GM18511 (cell line): ENCODE data around the gene STK32C.
"Not testable (repeated sequence)": the region's sequence is repeated elsewhere in the genome, so short reads cannot be mapped to it uniquely, and the experiment has no call there.

Experiments
- ATAC-seq: cut with Tn5 transposase; IDR thresholded peaks from one replicate; pipeline ENCODE4 v1.9.1; 2021; ENCODE audit warnings: mild to moderate bottlenecking, moderate library complexity; ENCODE audit not compliant: unreplicated experiment

Gene STK32C

GRCh38 chr10:132270256-132270655 is 37.5 kb downstream of the STK32C start:
- ATAC-seq: no peak

DNA sequence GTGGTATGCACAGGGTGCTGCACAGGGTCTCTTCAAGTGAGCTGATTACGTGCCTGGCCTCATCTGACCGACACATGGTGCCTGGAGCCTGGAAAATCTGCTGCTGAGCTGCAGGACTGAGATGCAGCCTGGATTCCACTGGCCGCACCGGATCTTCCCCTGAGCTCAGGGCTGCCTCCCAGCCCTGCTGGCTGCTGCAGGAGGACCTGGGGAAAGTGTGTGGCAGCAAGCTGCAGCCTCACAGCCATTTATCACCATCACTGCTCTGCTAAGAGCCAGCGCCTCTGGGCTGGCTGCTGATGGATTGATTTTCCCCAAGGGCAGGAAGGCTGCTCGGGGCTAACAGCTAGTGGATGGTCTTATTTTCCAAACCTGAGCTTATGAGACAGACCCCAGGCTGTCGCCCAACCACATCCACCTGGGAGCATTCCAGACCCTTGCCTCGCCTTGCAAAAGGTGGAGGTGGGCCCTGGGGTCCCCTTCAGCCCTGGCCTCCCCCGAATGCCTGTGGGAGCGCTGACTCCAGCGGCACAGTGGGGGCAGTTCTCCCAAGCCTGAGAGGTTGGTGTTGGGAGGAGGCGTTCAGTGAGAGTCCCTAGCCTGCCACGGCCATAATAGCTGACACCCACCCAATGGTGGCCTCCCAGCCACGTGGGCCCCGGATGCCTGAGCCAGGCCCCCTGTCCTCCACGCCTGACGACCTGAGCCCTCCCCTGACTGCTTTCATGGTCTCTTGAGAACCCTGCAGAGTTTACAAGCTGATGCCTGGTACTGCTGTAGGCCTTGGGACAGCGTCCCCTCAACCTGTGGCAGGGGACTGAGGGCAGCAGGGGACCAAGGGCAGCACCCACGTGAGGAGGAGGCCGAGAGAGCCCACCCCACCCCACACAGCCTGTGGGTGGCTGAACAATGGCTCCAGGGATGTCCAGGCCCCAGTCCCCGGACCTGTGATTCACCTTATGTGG is 38.2 kb downstream of the STK32C start:
- ATAC-seq: no peak

- not testable (repeated sequence) for ATAC-seq
Measured at GRCh38 chr10:132267916-132268315, 39.8 kb downstream of the STK32C start.

DNA sequence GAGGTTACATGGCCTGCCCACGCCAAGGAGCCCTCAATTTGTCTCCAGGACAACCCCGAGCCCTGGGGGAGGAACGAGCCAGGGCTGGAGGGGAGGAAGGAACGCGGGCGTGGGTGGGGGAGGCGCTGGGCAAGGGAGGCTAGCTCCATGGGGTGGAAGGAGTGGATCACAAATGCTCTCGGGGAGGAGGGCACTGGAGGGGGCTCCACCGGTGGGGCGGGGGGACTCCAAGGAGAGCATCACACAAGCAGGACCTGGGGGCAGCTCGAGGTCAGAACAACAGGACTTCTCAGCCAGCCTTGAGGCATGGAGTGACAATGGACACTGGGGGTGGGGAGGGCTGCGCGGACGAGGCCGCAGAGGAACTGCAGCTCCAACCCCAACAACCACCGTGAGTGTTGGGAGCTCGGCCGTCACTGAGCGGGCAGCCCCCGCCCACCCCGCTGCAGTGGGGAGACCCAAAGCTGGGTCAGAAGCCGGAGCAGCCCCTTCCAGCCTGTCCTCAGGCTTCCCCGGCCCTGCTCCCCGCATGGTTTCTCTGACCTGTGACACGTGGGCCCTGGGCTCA is 41.1 kb downstream of the STK32C start:
- no peak for ATAC-seq

DNA sequence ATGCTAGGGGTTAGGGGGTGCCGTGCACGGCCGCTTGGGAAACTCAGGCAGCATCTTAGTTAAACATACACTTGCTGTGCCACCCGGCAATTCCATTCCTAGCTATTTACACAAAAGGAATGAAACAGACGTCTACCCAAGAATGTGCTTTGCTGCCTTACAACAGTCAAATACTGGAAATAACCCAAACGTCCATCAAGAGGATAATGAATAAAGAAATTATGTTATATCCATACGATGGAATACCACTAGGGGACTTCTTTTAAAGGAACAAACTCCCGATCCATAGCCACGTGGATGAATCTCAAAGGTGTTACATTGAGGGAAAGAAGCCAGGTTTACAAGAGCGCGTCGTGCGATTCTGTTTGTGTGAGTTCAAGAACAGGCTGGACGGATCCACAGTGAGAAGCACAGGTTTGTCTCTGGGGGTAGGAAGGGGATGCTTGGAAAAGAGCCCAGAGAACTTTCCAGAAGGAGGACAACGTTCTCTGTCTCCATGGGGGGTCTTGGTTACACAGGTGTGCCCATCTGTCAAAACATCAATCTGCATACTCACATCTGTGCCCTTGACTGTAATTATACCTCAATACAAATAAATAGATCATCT is 41.8 kb downstream of the STK32C start:
- ATAC-seq: no peak

- no peak for ATAC-seq
Measured at GRCh38 chr10:132264966-132265889, 42.5 kb downstream of the STK32C start.

DNA sequence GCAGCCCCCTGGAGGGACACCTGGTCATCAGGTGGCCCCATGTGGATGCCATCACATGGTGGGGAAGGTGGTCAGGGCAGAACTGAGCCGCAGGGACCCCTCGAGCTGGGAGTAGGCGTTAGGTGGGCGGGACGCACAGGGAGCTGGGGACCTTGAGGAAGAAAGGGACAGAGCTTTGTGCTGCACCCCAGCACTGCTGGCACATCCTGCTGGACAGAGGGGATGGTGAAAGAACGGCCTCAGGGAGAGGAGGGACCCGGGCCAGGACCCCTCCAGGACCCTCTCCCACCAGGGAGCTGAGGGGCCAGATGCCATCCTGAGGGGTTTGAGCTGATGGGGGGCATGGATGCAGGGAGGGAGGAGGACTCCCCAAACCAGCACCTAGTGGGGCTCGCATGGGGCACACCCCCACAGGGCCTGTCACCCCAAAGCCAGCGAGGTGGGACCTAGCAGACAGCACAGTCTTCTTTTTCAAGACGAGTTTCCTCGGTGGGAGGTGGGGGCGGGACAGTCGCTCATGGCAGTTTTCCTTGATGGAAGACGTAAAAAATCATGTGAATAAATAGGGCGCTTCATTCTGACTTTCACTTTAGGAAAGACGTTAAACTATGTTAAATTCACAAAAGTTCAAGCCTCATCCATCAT is 43.3 kb downstream of the STK32C start:
- ATAC-seq: no peak

- no peak for ATAC-seq
Measured at GRCh38 chr10:132263866-132264265, 43.9 kb downstream of the STK32C start.

DNA sequence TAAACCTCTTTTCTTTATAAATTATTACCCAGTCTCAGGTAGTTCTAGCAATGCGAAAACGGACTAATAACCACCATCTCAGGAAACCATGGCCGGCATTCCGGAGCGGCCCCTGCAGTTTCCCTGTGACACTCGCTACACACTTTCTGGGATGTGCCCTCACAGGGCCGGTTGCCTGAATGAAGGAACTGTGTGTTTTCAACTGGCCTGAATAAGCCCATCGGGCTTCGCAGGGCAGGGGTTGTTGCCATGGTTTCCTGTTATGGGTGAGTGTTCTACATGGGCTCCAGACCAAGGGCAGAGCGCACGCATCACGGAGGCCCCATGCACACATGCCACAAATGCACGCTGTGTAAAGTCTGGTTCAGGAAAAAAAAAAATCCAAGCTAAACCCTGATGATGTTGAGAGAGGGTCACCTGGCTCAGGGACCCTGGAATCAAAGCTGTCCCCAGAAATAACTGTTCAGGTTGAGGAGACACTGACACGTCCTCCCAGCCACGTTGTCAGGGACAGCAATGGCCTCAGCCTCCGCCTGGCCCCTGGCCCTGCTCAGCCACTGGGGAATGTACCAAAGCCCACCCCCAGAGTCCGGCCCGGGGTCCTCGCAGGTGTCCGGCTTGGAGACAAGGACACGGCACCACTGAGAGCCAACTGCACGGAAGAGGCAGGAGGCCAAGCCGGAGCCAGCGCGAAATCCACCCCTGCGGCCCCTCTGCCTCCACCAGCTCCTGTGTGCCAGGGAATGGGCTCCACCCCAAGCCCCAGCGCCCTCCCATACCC is 47.9 kb downstream of the STK32C start:
- no peak for ATAC-seq

- ATAC-seq: no peak
Measured at GRCh38 chr10:132258423-132258822, 49.3 kb downstream of the STK32C start.

DNA sequence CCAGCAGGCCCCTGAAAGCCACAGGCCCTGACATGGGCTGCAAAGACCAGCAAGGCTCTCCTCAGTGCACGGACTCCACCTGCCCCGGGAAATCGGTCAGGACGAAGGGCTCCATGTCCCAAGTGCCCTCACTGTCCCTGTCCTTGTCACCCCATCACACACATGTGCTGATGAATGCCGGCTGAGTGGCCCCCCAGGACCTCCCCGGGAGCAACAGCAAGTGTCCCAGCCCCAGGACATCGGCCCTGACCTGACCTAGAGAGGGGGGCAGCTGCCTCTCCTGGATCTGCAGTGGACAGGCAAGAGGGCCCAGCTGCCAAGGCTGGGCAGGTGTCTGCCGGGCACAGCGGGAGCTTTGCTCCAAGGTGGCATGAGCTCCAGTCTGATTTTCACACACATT is 49.8 kb downstream of the STK32C start:
- no peak for ATAC-seq

GRCh38 chr10:132257271-132257670 is 50.5 kb downstream of the STK32C start:
- no peak for ATAC-seq

GRCh38 chr10:132256866-132257265 is 50.9 kb downstream of the STK32C start:
- ATAC-seq: no peak

DNA sequence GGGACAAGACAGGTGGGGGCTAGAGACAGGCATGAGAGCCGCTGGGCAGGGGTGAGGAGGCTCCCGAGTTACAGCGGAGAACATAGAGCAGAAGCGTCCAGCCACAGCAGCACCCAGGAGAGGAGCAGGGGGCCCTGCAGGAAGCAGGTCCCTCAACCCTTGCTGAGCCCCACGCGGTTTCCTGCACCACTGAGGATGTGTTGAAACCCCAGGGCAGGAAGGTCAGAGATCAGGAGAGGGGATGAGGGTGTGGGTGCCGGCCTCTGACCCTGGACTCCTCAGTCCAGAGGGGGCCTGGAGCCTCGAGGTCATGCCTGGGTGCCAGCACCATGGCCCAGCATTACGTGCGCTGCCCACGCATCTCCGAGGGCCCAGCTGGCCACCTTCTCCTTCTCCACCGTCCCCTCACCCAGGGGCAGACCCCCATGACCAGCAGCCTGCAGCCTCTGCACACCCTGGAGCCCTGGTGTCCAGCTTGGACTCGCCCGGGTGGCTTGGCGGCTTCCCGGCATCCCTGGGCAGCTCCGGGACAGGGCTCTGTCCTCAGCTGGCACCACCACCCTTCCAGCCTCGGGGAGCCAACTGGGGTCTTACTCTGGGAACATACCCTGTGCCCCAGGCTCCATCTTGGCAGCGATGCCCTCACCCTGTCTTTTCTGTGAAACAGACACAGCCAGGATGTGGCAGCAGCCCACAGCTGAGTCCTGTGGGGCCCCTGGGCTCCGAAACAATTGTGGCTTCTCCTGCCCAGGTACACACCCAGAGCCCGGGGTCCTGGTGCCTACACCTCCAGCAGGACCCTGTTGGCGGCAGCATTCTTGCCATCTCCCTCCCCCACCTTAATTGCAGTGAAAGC is 52.0 kb downstream of the STK32C start:
- no peak for ATAC-seq

- ATAC-seq: no peak
Measured at GRCh38 chr10:132254841-132255240, 52.9 kb downstream of the STK32C start.

GRCh38 chr10:132253092-132253687 is 54.6 kb downstream of the STK32C start:
- ATAC-seq: no peak

DNA sequence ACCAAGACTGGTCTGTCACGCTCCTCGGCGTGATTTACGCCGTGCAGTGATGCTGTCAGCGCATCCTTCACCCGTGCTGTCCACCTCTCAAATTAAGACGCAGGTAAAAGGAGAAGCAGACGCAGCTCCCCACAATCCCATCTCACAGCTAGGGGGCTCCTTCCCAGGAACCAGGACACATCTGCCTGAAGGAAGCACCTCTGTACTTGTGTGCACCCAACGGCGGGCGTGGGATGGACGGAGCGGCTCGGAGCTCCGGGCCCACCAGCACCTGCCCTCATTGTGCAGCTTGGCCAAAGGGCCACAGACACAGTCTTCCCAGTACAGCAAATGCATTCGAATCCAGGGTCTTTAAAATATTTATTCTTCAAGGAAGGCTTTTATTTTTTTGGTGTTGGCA is 55.3 kb downstream of the STK32C start:
- no peak for ATAC-seq

DNA sequence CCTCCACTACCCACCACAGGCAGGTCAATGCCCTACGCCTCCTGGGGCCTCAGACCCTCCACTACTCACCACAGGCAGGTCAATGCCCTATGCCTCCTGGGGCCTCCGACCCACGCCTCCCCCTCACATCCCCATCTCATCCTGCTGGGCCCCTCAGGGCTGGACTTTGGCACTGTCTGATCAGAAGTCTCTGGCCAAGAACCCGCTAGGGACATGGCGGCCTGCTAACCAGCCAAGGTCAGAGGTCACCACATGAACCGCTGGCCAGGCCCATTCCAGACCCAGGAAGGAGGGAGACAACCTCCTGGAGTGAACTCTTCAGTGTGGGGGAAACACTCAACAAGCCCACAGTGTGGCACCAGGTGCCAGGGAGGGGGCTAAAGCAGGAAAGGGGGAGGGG is 55.8 kb downstream of the STK32C start:
- no peak for ATAC-seq
